Progenitor cell of endocrine pancreas (in vitro differentiated cells): ENCODE results near the gene TMEM37. TPM values are rescaled to one million over a fixed set of nuclear protein-coding genes. Genes with fewer than 3 reads are reported as not detected.

Experiments used
- DNase-seq: peaks from one replicate; pipeline ENCODE4 v3.0.0; 2021; ENCODE audit warnings: low spot score; ENCODE audit not compliant: unreplicated experiment
- H3K27ac Mint-ChIP-seq: 2 replicates; pipeline ENCODE4 v1.8.0; 2021; ENCODE audit warnings: mild to moderate bottlenecking, moderate library complexity, mixed read lengths
- H3K27me3 Mint-ChIP-seq: 2 replicates; pipeline ENCODE4 v1.8.0; 2021; ENCODE audit warnings: mixed read lengths
- H3K36me3 Mint-ChIP-seq: 2 replicates; pipeline ENCODE4 v1.8.0; 2022; ENCODE audit warnings: mixed read lengths; ENCODE audit not compliant: insufficient read depth
- H3K4me1 Mint-ChIP-seq: 2 replicates; pipeline ENCODE4 v1.8.0; 2021; ENCODE audit warnings: low read depth, mixed read lengths
- H3K4me3 Mint-ChIP-seq: 2 replicates; pipeline ENCODE4 v1.8.0; 2021; ENCODE audit warnings: low read depth, mild to moderate bottlenecking, moderate library complexity, mixed read lengths
- H3K9me3 Mint-ChIP-seq: 2 replicates; pipeline ENCODE4 v1.8.0; 2021; ENCODE audit warnings: low read depth, mixed read lengths
- CTCF ChIP-seq: fragments of 200-600 bp; sonication (generic); IDR thresholded peaks from one replicate; pipeline ENCODE4 v1.5.0; 2021; ENCODE audit warnings: antibody characterized with exemption, mild to moderate bottlenecking; ENCODE audit not compliant: unreplicated experiment
- total RNA-seq: library from RNA; stranded (reverse); gene quantifications from 2 replicates; pipeline ENCODE4 v1.2.1, GENCODE V29; 2021

The TMEM37 gene
- total RNA-seq, 1 donor from 2014 or later: 17.4 TPM

GRCh38 chr2:119474371-119475224, 42.9 kb downstream of the TMEM37 start:
- H3K27ac Mint-ChIP-seq: no peak overlapping the region
- no peak overlapping the region for H3K4me3 Mint-ChIP-seq
- H3K36me3 Mint-ChIP-seq: no peaks in the 10 kb centered on the region
- no peak for DNase-seq
- no peaks in the 10 kb centered on the region for H3K9me3 Mint-ChIP-seq
- H3K27me3 Mint-ChIP-seq: no peaks in the 10 kb centered on the region
- peaks cover 7% of the 10 kb centered on the region for H3K4me1 Mint-ChIP-seq
- no peak for TF ChIP-seq CTCF

GRCh38 chr2:119475225-119475856, 43.7 kb downstream of the TMEM37 start:
- peaks cover 3% of the 10 kb centered on the region for H3K36me3 Mint-ChIP-seq
- no peak overlapping the region for H3K27ac Mint-ChIP-seq
- no peak overlapping the region for H3K4me3 Mint-ChIP-seq
- peaks cover 12% of the 10 kb centered on the region for H3K4me1 Mint-ChIP-seq
- DNase-seq: peak; percentile 7
- no peaks in the 10 kb centered on the region for H3K27me3 Mint-ChIP-seq
- no peaks in the 10 kb centered on the region for H3K9me3 Mint-ChIP-seq
- TF ChIP-seq CTCF: no peak

GRCh38 chr2:119475857-119476244, 44.2 kb downstream of the TMEM37 start:
- Mint-ChIP-seq H3K27me3 (no peaks in the 10 kb centered on the region), H3K9me3 (no peaks in the 10 kb centered on the region), H3K27ac (no peak overlapping the region), H3K4me1 (peaks cover 17% of the 10 kb centered on the region), H3K4me3 (no peak overlapping the region), H3K36me3 (peaks cover 3% of the 10 kb centered on the region)
- DNase-seq: no peak
- no peak for TF ChIP-seq CTCF

GRCh38 chr2:119476301-119477112, 44.9 kb downstream of the TMEM37 start:
- DNase-seq: peak; percentile 49
- Mint-ChIP-seq H3K4me1 (peaks cover 22% of the 10 kb centered on the region), H3K36me3 (peaks cover 3% of the 10 kb centered on the region), H3K9me3 (no peaks in the 10 kb centered on the region), H3K4me3 (peak overlapping the region; percentile 29), H3K27ac (peak overlapping the region; percentile 74), H3K27me3 (no peaks in the 10 kb centered on the region)
- TF ChIP-seq CTCF: peak; percentile 99

- Mint-ChIP-seq H3K27ac (no peak overlapping the region), H3K4me3 (no peak overlapping the region), H3K4me1 (peaks cover 26% of the 10 kb centered on the region), H3K9me3 (no peaks in the 10 kb centered on the region), H3K27me3 (no peaks in the 10 kb centered on the region), H3K36me3 (peaks cover 3% of the 10 kb centered on the region)
- TF ChIP-seq CTCF: no peak
- no peak for DNase-seq
Observed at GRCh38 chr2:119477113-119477505, 45.5 kb downstream of the TMEM37 start.
